Measurements from ENCODE around the gene RYK.

The RYK gene

GRCh38 chr3:134147411-134147810, 103.2 kb downstream of the RYK start:
- Histone ChIP-seq H3K4me2 (no peak overlapping the region), H3K27me3 (ENCODE audit: insufficient read depth, low read depth) (no peaks in the 10 kb centered on the region), H3K27ac (no peak overlapping the region), H3K4me3 (IDR thresholded peaks at IDR 0.05; ENCODE audit: insufficient read depth, low read depth, low read length) (no peak overlapping the region), H4K20me1 (ENCODE audit: insufficient read depth) (no peaks in the 10 kb centered on the region), H3K36me3 (ENCODE audit: insufficient read depth) (no peaks in the 10 kb centered on the region), H2AFZ (ENCODE audit: low read depth) (no peak overlapping the region), H3K9ac (no peak overlapping the region), H3K79me2 (ENCODE audit: insufficient read depth, low read depth) (no peaks in the 10 kb centered on the region), H3K4me1 (ENCODE audit: low read depth, poor library complexity, severe bottlenecking) (no peaks in the 10 kb centered on the region)
- TF ChIP-seq CTCF (conservative IDR thresholded peaks at IDR 0.05; ENCODE audit: low read depth, low read length), result no peak

DNA sequence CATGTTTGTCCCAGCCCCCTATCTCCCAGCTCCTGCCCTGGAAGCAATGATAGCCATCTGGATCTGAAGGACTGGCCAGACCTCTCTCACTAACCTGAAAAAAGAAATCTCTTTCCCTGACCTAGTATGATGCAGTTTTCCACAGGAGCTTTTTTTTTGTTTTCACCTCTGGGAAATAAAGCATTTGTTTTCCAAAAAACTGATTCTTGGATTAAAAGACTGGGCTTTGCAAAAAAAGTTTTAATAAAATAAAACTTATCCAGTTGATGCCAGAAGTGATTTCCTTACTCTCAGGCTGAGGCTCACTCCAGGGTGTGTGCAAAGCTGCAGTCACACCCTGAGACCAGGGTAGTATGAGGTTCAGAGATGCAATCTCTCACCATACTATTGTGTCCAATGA, 104.0 kb downstream of the RYK start:
- Histone ChIP-seq H3K79me2 (ENCODE audit: insufficient read depth, low read depth) (no peaks in the 10 kb centered on the region), H2AFZ (ENCODE audit: low read depth) (no peak overlapping the region), H3K4me2 (no peak overlapping the region), H3K36me3 (ENCODE audit: insufficient read depth) (no peaks in the 10 kb centered on the region), H3K9ac (no peak overlapping the region), H3K27me3 (ENCODE audit: insufficient read depth, low read depth) (no peaks in the 10 kb centered on the region), H3K4me3 (IDR thresholded peaks at IDR 0.05; ENCODE audit: insufficient read depth, low read depth, low read length) (no peak overlapping the region), H3K4me1 (ENCODE audit: low read depth, poor library complexity, severe bottlenecking) (no peaks in the 10 kb centered on the region), H4K20me1 (ENCODE audit: insufficient read depth) (no peaks in the 10 kb centered on the region), H3K27ac (no peak overlapping the region)
- no peak for TF ChIP-seq CTCF (conservative IDR thresholded peaks at IDR 0.05; ENCODE audit: low read depth, low read length)

DNA sequence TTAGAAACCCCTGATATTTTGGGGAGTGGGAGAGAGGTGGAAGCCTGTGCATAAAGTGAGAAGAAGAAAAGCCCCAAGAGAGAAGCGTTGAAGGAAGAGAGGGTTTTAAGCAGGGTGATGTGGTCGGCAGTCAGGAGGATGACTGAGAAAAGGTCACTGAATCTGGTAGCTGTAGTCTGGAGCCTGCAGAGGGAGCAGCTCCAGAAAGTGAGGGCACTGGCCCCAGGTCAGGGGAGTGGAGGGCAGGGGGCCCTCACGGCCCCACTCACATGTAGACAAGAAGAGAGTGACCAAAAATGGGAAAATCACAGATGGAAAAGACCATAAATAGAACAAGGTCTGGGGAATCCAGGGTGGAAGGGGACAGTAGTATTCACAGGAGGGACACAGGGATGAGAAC, 105.5 kb downstream of the RYK start:
- H3K4me3 ChIP-seq (IDR thresholded peaks at IDR 0.05; ENCODE audit: insufficient read depth, low read depth, low read length), result no peak overlapping the region
- H2AFZ ChIP-seq (ENCODE audit: low read depth), result no peak overlapping the region
- no peaks in the 10 kb centered on the region for H3K4me1 ChIP-seq (ENCODE audit: low read depth, poor library complexity, severe bottlenecking)
- H3K79me2 ChIP-seq (ENCODE audit: insufficient read depth, low read depth), result no peaks in the 10 kb centered on the region
- H3K27ac ChIP-seq, result no peak overlapping the region
- H3K4me2 ChIP-seq, result no peak overlapping the region
- H3K9ac ChIP-seq, result no peak overlapping the region
- TF ChIP-seq CTCF (conservative IDR thresholded peaks at IDR 0.05; ENCODE audit: low read depth, low read length), result no peak
- no peaks in the 10 kb centered on the region for H3K27me3 ChIP-seq (ENCODE audit: insufficient read depth, low read depth)
- H3K36me3 ChIP-seq (ENCODE audit: insufficient read depth), result no peaks in the 10 kb centered on the region
- H4K20me1 ChIP-seq (ENCODE audit: insufficient read depth), result no peaks in the 10 kb centered on the region

GRCh38 chr3:134144694-134145093, 106.0 kb downstream of the RYK start:
- Histone ChIP-seq H3K36me3 (ENCODE audit: insufficient read depth) (no peaks in the 10 kb centered on the region), H3K79me2 (ENCODE audit: insufficient read depth, low read depth) (no peaks in the 10 kb centered on the region), H3K4me1 (ENCODE audit: low read depth, poor library complexity, severe bottlenecking) (no peaks in the 10 kb centered on the region), H3K4me2 (no peak overlapping the region), H4K20me1 (ENCODE audit: insufficient read depth) (no peaks in the 10 kb centered on the region), H3K4me3 (IDR thresholded peaks at IDR 0.05; ENCODE audit: insufficient read depth, low read depth, low read length) (no peak overlapping the region), H3K27ac (no peak overlapping the region), H2AFZ (ENCODE audit: low read depth) (no peak overlapping the region), H3K27me3 (ENCODE audit: insufficient read depth, low read depth) (no peaks in the 10 kb centered on the region), H3K9ac (no peak overlapping the region)
- no peak for TF ChIP-seq CTCF (conservative IDR thresholded peaks at IDR 0.05; ENCODE audit: low read depth, low read length)

Data from KMS-11 (cell line).